HEK293 (cell line): ENCODE results near the gene SLC35G6.

ENCODE experiments used
- CTCF ChIA-PET: fragments of 350-600 bp; formaldehyde crosslinking; extraction: SDS; loops from one replicate; lab custom pipeline; 2021; ENCODE audit warnings: antibody characterized with exemption; lab: Yijun Ruan, JAX
- POLR2A ChIA-PET: fragments of 300-600 bp; formaldehyde crosslinking; extraction: SDS; loops from one replicate; lab custom pipeline; 2020; ENCODE audit warnings: antibody characterized with exemption, inconsistent platforms; lab: Yijun Ruan, JAX
- H3K27ac ChIP-seq: fragments of 200-500 bp; sonication (Bioruptor generic); 2 replicates; pipeline ENCODE4 v1.5.1; 2014; ENCODE audit warnings: low read depth, low read length, control low read depth, inconsistent platforms; ENCODE audit errors: extremely low read depth
- H3K36me3 ChIP-seq, 2 experiments: fragments of 200-500 bp in 1 of 2; sonication (Bioruptor generic) in 1 of 2; 1 replicate in 1 of 2; 2 replicates in 1 of 2; pipeline ENCODE4 v1.5.1; 2014 to 2017; ENCODE audit warnings: inconsistent platforms in 2 of 2, low read length in 2 of 2; ENCODE audit not compliant: control insufficient read depth in 2 of 2, insufficient read depth in 1 of 2
- H3K4me1 ChIP-seq: fragments of 200-500 bp; sonication (Bioruptor generic); 2 replicates; pipeline ENCODE4 v1.5.1; 2014; ENCODE audit warnings: mild to moderate bottlenecking, low read length, inconsistent platforms; ENCODE audit not compliant: control insufficient read depth, insufficient read depth
- H3K4me3 ChIP-seq: 2 replicates; pipeline ENCODE4 v1.5.1; 2011; ENCODE audit warnings: low read depth, mild to moderate bottlenecking, control low read depth, low read length, moderate library complexity
- H3K9me3 ChIP-seq: fragments of 200-500 bp; sonication (Bioruptor generic); 2 replicates; pipeline ENCODE4 v1.5.1; 2014; ENCODE audit warnings: low read depth, low read length, inconsistent platforms; ENCODE audit not compliant: control insufficient read depth, insufficient read depth
- KLF8 ChIP-seq: fragments of 450-650 bp; formaldehyde crosslinking; IDR thresholded peaks from 2 replicates; pipeline ENCODE4 v1.5.1; 2016; ENCODE audit warnings: missing biosample characterization, missing genetic modification characterization
- MEIS1 ChIP-seq: sonication (generic); formaldehyde crosslinking; IDR thresholded peaks from 2 replicates; pipeline ENCODE4 v1.8.1; 2022; ENCODE audit warnings: missing genetic modification reagents, mild to moderate bottlenecking, borderline replicate concordance
- PATZ1 ChIP-seq: fragments of 450-650 bp; formaldehyde crosslinking; IDR thresholded peaks from 2 replicates; pipeline ENCODE4 v1.5.1; 2016; ENCODE audit warnings: missing biosample characterization, missing genetic modification characterization
- PRDM1 ChIP-seq: fragments of 450-650 bp; formaldehyde crosslinking; IDR thresholded peaks from 2 replicates; pipeline ENCODE4; 2016; ENCODE audit warnings: missing biosample characterization, missing genetic modification characterization
- REST ChIP-seq: fragments of 450-650 bp; formaldehyde crosslinking; IDR thresholded peaks from 2 replicates; pipeline ENCODE4 v1.5.1; 2016; ENCODE audit warnings: missing biosample characterization, missing genetic modification characterization
- TSHZ1 ChIP-seq: fragments of 450-650 bp; formaldehyde crosslinking; IDR thresholded peaks from 2 replicates; pipeline ENCODE4 v1.5.1; 2016; ENCODE audit warnings: missing biosample characterization, missing genetic modification characterization, borderline replicate concordance
- WT1 ChIP-seq: fragments of 450-650 bp; formaldehyde crosslinking; IDR thresholded peaks from 2 replicates; pipeline ENCODE4 v1.5.1; 2016; ENCODE audit warnings: missing biosample characterization, missing genetic modification characterization
- ZBTB1 ChIP-seq: fragments of 450-650 bp; formaldehyde crosslinking; IDR thresholded peaks from 2 replicates; pipeline ENCODE4 v1.5.1; 2016; ENCODE audit warnings: missing biosample characterization, missing genetic modification characterization
- ZFHX2 ChIP-seq: fragments of 450-650 bp; formaldehyde crosslinking; conservative IDR thresholded peaks from 2 replicates; pipeline ENCODE4 v1.5.1; 2016; ENCODE audit warnings: missing biosample characterization, missing genetic modification characterization
- ZNF133 ChIP-seq: fragments of 450-650 bp; formaldehyde crosslinking; IDR thresholded peaks from 2 replicates; pipeline ENCODE4 v1.5.1; 2016; ENCODE audit warnings: missing biosample characterization, missing genetic modification characterization
- ZNF19 ChIP-seq: fragments of 450-650 bp; formaldehyde crosslinking; IDR thresholded peaks from 2 replicates; pipeline ENCODE4; 2016; ENCODE audit warnings: missing biosample characterization, missing genetic modification characterization, low read depth
- ZNF24 ChIP-seq: fragments of 450-650 bp; formaldehyde crosslinking; IDR thresholded peaks from 2 replicates; pipeline ENCODE4 v1.5.1; 2016; ENCODE audit warnings: missing biosample characterization, missing genetic modification characterization
- ZNF280C ChIP-seq: fragments of 450-650 bp; formaldehyde crosslinking; IDR thresholded peaks from 2 replicates; pipeline ENCODE4 v1.5.1; 2016; ENCODE audit warnings: missing biosample characterization, missing genetic modification characterization
- ZNF311 ChIP-seq: fragments of 450-650 bp; formaldehyde crosslinking; IDR thresholded peaks from 2 replicates; pipeline ENCODE4 v1.5.1; 2017; ENCODE audit warnings: missing biosample characterization, missing genetic modification characterization, borderline replicate concordance
- ZNF362 ChIP-seq: fragments of 450-650 bp; formaldehyde crosslinking; IDR thresholded peaks from 2 replicates; pipeline ENCODE4 v1.5.1; 2016; ENCODE audit warnings: missing biosample characterization, missing genetic modification characterization
- ZNF366 ChIP-seq: fragments of 450-650 bp; formaldehyde crosslinking; conservative IDR thresholded peaks from 2 replicates; pipeline ENCODE4 v1.5.1; 2016; ENCODE audit warnings: missing biosample characterization, missing genetic modification characterization
- ZNF394 ChIP-seq: fragments of 450-650 bp; formaldehyde crosslinking; IDR thresholded peaks from 2 replicates; pipeline ENCODE4 v1.5.1; 2016; ENCODE audit warnings: missing biosample characterization, missing genetic modification characterization, mild to moderate bottlenecking, moderate library complexity, borderline replicate concordance
- ZNF426 ChIP-seq: fragments of 450-650 bp; formaldehyde crosslinking; IDR thresholded peaks from 2 replicates; pipeline ENCODE4 v1.5.1; 2017; ENCODE audit warnings: missing biosample characterization, missing genetic modification characterization, mild to moderate bottlenecking, inconsistent platforms, moderate library complexity
- ZNF473 ChIP-seq: fragments of 450-650 bp; formaldehyde crosslinking; IDR thresholded peaks from 2 replicates; pipeline ENCODE4 v1.5.1; 2017; ENCODE audit warnings: missing biosample characterization, missing genetic modification characterization
- ZNF510 ChIP-seq: fragments of 450-650 bp; formaldehyde crosslinking; IDR thresholded peaks from 2 replicates; pipeline ENCODE4 v1.5.1; 2018; ENCODE audit warnings: mild to moderate bottlenecking, missing genetic modification characterization, missing biosample characterization; ENCODE audit not compliant: insufficient replicate concordance
- ZNF521 ChIP-seq: fragments of 450-650 bp; formaldehyde crosslinking; IDR thresholded peaks from 2 replicates; pipeline ENCODE4 v1.5.1; 2017; ENCODE audit warnings: missing biosample characterization, mild to moderate bottlenecking, missing genetic modification characterization
- ZNF629 ChIP-seq: fragments of 450-650 bp; formaldehyde crosslinking; IDR thresholded peaks from 2 replicates; pipeline ENCODE4 v1.5.1; 2017; ENCODE audit warnings: missing biosample characterization, missing genetic modification characterization
- ZNF777 ChIP-seq: fragments of 450-650 bp; formaldehyde crosslinking; IDR thresholded peaks from 2 replicates; pipeline ENCODE4 v1.5.1; 2017; ENCODE audit warnings: missing biosample characterization, missing genetic modification characterization, borderline replicate concordance
- ZNF792 ChIP-seq: fragments of 450-650 bp; formaldehyde crosslinking; IDR thresholded peaks from 2 replicates; pipeline ENCODE4 v1.5.1; 2016; ENCODE audit warnings: missing biosample characterization, missing genetic modification characterization

Gene SLC35G6

GRCh38 chr17:7440113-7440833 is 41.0 kb upstream of the SLC35G6 start:
- POLR2A ChIA-PET: interaction anchor here (0.5 to 3.1 kb wide), 6 partner anchors 37 to 210 kb away, joined by 3 to 21 read pairs (median 4); partner anchors contain the start of genes PLSCR3, TMEM256 and ZBTB4
- Histone ChIP-seq H3K9me3 (no peaks in the 10 kb centered on the region), H3K27ac (peak overlapping the region; percentile 74), H3K36me3 (no peaks in the 10 kb centered on the region), H3K4me3 (peak overlapping the region; percentile 20), H3K4me1 (peaks cover 31% of the 10 kb centered on the region)
- CTCF ChIA-PET: interaction anchor here (0.6 to 3.8 kb wide), 3 partner anchors 13 to 84 kb away, joined by 3 to 18 read pairs (median 5); partner anchors contain the start of gene TMEM95
- peak; percentile 68; the same call in 1 of the 2 replicates for TF ChIP-seq WT1 (tag by site-specific recombination)
- peak; percentile 80 for TF ChIP-seq PATZ1 (tag by site-specific recombination)
- no peak for TF ChIP-seq MEIS1 (CRISPR knock-in tag)
- TF ChIP-seq ZNF24 (tag by site-specific recombination): peak; percentile 72; the same call in 1 of the 2 replicates
- no peak for TF ChIP-seq ZNF366 (tag by site-specific recombination)
- TF ChIP-seq ZNF133 (tag by site-specific recombination): no peak
- TF ChIP-seq ZNF792 (tag by site-specific recombination): no peak
- TF ChIP-seq PRDM1 (tag by site-specific recombination): no peak
- TF ChIP-seq ZNF629 (tag by site-specific recombination): peak; percentile 56
- peak; percentile 75; the same call in 1 of the 2 replicates for TF ChIP-seq ZNF777 (tag by site-specific recombination)
- no peak for TF ChIP-seq ZNF426 (tag by site-specific recombination)
- TF ChIP-seq ZNF521: no peak
- TF ChIP-seq ZNF510 (tag by site-specific recombination): no peak
- peak; percentile 65; the same call in 1 of the 2 replicates for TF ChIP-seq TSHZ1 (tag by site-specific recombination)
- TF ChIP-seq ZNF280C: no peak
- no peak for TF ChIP-seq ZBTB1 (tag by site-specific recombination)
- no peak for TF ChIP-seq ZNF19
- TF ChIP-seq ZNF473 (tag by site-specific recombination): no peak
- peak; percentile 53; the same call in 1 of the 2 replicates for TF ChIP-seq ZNF394 (tag by site-specific recombination)
- TF ChIP-seq KLF8 (tag by site-specific recombination): peak; percentile 73
- peak; percentile 54 for TF ChIP-seq ZFHX2
- TF ChIP-seq ZNF362: no peak
- TF ChIP-seq REST (tag by site-specific recombination): no peak
- no peak for TF ChIP-seq ZNF311 (tag by site-specific recombination)
